ENCODE measurements around the gene SCAMP4. TPM values are rescaled to one million over a fixed set of nuclear protein-coding genes. Genes with fewer than 3 reads are reported as not detected.

The SCAMP4 gene
- total RNA-seq, 1 donor from 2014 or later, result 51.6 TPM

GRCh38 chr19:1914826-1915341 lies 9.7 kb downstream of the SCAMP4 start:
- H3K27ac Mint-ChIP-seq (ENCODE audit: unreplicated experiment), result no peak overlapping the region
- no peaks in the 10 kb centered on the region for H3K27me3 Mint-ChIP-seq (ENCODE audit: low read depth)
- H3K4me3 Mint-ChIP-seq (ENCODE audit: unreplicated experiment), result no peak overlapping the region
- peaks cover 5% of the 10 kb centered on the region for H3K4me1 Mint-ChIP-seq (ENCODE audit: low read depth)
- no peak for TF ChIP-seq CTCF (IDR thresholded peaks at IDR 0.05)
- no peak for DNase-seq (ENCODE audit: low spot score)
- H3K36me3 Mint-ChIP-seq (ENCODE audit: low read depth), result peaks cover 4% of the 10 kb centered on the region
- no peaks in the 10 kb centered on the region for H3K9me3 Mint-ChIP-seq (ENCODE audit: low read depth)

GRCh38 chr19:1917146-1917545 lies 11.9 kb downstream of the SCAMP4 start:
- Mint-ChIP-seq H3K36me3 (ENCODE audit: low read depth) (peaks cover 7% of the 10 kb centered on the region), H3K9me3 (ENCODE audit: low read depth) (no peaks in the 10 kb centered on the region), H3K27me3 (ENCODE audit: low read depth) (no peaks in the 10 kb centered on the region), H3K4me3 (ENCODE audit: unreplicated experiment) (no peak overlapping the region), H3K4me1 (ENCODE audit: low read depth) (no peaks in the 10 kb centered on the region), H3K27ac (ENCODE audit: unreplicated experiment) (no peak overlapping the region)
- DNase-seq (ENCODE audit: low spot score), result no peak
- no peak for TF ChIP-seq CTCF (IDR thresholded peaks at IDR 0.05)

- no peaks in the 10 kb centered on the region for H3K9me3 Mint-ChIP-seq (ENCODE audit: low read depth)
- no peak overlapping the region for H3K4me3 Mint-ChIP-seq (ENCODE audit: unreplicated experiment)
- H3K27ac Mint-ChIP-seq (ENCODE audit: unreplicated experiment), result no peak overlapping the region
- peaks cover 8% of the 10 kb centered on the region for H3K36me3 Mint-ChIP-seq (ENCODE audit: low read depth)
- peak; percentile 91 for DNase-seq (ENCODE audit: low spot score)
- no peaks in the 10 kb centered on the region for H3K4me1 Mint-ChIP-seq (ENCODE audit: low read depth)
- no peak for TF ChIP-seq CTCF (IDR thresholded peaks at IDR 0.05)
- H3K27me3 Mint-ChIP-seq (ENCODE audit: low read depth), result no peaks in the 10 kb centered on the region
Measured at GRCh38 chr19:1917926-1918325, 12.7 kb downstream of the SCAMP4 start.

GRCh38 chr19:1918975-1919374 lies 13.8 kb downstream of the SCAMP4 start:
- H3K27ac Mint-ChIP-seq (ENCODE audit: unreplicated experiment), result no peak overlapping the region
- TF ChIP-seq CTCF (IDR thresholded peaks at IDR 0.05), result no peak
- no peaks in the 10 kb centered on the region for H3K27me3 Mint-ChIP-seq (ENCODE audit: low read depth)
- no peaks in the 10 kb centered on the region for H3K4me1 Mint-ChIP-seq (ENCODE audit: low read depth)
- DNase-seq (ENCODE audit: low spot score), result no peak
- peaks cover 10% of the 10 kb centered on the region for H3K36me3 Mint-ChIP-seq (ENCODE audit: low read depth)
- no peak overlapping the region for H3K4me3 Mint-ChIP-seq (ENCODE audit: unreplicated experiment)
- no peaks in the 10 kb centered on the region for H3K9me3 Mint-ChIP-seq (ENCODE audit: low read depth)

- DNase-seq (ENCODE audit: low spot score), result no peak
- no peaks in the 10 kb centered on the region for H3K27me3 Mint-ChIP-seq (ENCODE audit: low read depth)
- no peak overlapping the region for H3K4me3 Mint-ChIP-seq (ENCODE audit: unreplicated experiment)
- H3K36me3 Mint-ChIP-seq (ENCODE audit: low read depth), result peaks cover 14% of the 10 kb centered on the region
- no peaks in the 10 kb centered on the region for H3K9me3 Mint-ChIP-seq (ENCODE audit: low read depth)
- no peak overlapping the region for H3K27ac Mint-ChIP-seq (ENCODE audit: unreplicated experiment)
- no peaks in the 10 kb centered on the region for H3K4me1 Mint-ChIP-seq (ENCODE audit: low read depth)
- no peak for TF ChIP-seq CTCF (IDR thresholded peaks at IDR 0.05)
Measured at GRCh38 chr19:1920644-1921043, 15.4 kb downstream of the SCAMP4 start.
